Body of pancreas (tissue), 4 donors: ENCODE measurements around the gene YWHAE.

Source experiments
- POLR2A ChIP-seq, 3 donors: fragments of 450-650 bp; IDR thresholded peaks; one replicate each; pipeline ENCODE4 v1.6.1; 2016; ENCODE audit warnings: antibody characterized with exemption in 3 of 3, mild to moderate bottlenecking in 2 of 3
- TF ChIP-seq, protein P1 (sequence below), 7 experiments: fragments of 450-650 bp in 4 of 7; fragments of 200-600 bp in 3 of 7; sonication (generic) in 3 of 7; IDR thresholded peaks; one replicate each; pipeline ENCODE4 v1.5.1; 2016 to 2019; ENCODE audit warnings: antibody characterized with exemption in 7 of 7

DNA sequence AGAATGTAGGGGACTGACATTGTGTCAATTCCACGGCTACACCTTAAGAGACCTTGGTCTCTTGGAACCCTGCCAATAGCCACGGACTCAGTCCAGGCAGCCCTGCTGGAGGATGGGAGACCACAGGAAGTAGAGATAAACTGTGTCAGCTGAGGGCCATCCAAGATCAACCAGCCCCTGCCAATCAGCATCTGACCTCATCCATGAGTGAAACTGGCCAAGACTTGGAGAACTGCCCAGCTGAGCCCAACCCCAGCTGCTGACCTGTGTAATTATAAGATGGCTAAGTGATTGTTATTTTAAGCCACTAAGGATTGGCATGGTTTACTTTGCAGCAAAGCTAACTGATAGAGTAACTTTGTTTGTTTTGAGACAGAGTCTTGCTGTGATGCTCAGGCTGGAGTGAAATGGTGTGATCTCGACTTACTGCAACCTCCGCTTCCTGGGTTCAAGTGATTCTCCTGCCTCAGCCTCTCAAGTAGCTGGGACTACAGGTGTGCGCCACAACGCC lies 13.3 kb upstream of the YWHAE start:
- TF ChIP-seq, protein P1, sequence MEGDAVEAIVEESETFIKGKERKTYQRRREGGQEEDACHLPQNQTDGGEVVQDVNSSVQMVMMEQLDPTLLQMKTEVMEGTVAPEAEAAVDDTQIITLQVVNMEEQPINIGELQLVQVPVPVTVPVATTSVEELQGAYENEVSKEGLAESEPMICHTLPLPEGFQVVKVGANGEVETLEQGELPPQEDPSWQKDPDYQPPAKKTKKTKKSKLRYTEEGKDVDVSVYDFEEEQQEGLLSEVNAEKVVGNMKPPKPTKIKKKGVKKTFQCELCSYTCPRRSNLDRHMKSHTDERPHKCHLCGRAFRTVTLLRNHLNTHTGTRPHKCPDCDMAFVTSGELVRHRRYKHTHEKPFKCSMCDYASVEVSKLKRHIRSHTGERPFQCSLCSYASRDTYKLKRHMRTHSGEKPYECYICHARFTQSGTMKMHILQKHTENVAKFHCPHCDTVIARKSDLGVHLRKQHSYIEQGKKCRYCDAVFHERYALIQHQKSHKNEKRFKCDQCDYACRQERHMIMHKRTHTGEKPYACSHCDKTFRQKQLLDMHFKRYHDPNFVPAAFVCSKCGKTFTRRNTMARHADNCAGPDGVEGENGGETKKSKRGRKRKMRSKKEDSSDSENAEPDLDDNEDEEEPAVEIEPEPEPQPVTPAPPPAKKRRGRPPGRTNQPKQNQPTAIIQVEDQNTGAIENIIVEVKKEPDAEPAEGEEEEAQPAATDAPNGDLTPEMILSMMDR (IDR thresholded peaks at IDR 0.05), result peak in 1 of 7 experiments; percentile 4
- no peak for TF ChIP-seq POLR2A (IDR thresholded peaks at IDR 0.05)
